DMS79 (cell line): ENCODE data around the gene OSTN.
"Not testable (repeated sequence)": the region's sequence is repeated elsewhere in the genome, so short reads cannot be mapped to it uniquely, and the experiment has no call there.

ENCODE experiments used
- DNase-seq: peaks from one replicate; lab custom pipeline; 2025; lab: John Stamatoyannopoulos, UW

OSTN gene

GRCh38 chr3:191268737-191269136, 69.7 kb downstream of the OSTN start:
- no peak for DNase-seq

- no peak for DNase-seq
Measured at GRCh38 chr3:191269289-191270085, 70.4 kb downstream of the OSTN start.

GRCh38 chr3:191275244-191275643, 76.2 kb downstream of the OSTN start:
- not testable (repeated sequence) for DNase-seq

- no peak for DNase-seq
Measured at GRCh38 chr3:191275751-191276150, 76.7 kb downstream of the OSTN start.

- DNase-seq: no peak
Measured at GRCh38 chr3:191280111-191280510, 81.1 kb downstream of the OSTN start.

- DNase-seq: no peak
Measured at GRCh38 chr3:191280882-191281281, 81.8 kb downstream of the OSTN start.

- no peak for DNase-seq
Measured at GRCh38 chr3:191282251-191283185, 83.5 kb downstream of the OSTN start.

GRCh38 chr3:191283400-191283799, 84.4 kb downstream of the OSTN start:
- no peak for DNase-seq

GRCh38 chr3:191290311-191291025, 91.4 kb downstream of the OSTN start:
- DNase-seq: no peak

- DNase-seq: no peak
Measured at GRCh38 chr3:191292243-191293015, 93.4 kb downstream of the OSTN start.

GRCh38 chr3:191294291-191294690, 95.2 kb downstream of the OSTN start:
- no peak for DNase-seq

GRCh38 chr3:191296041-191296541, 97.0 kb downstream of the OSTN start:
- no peak for DNase-seq

GRCh38 chr3:191298846-191299245, 99.8 kb downstream of the OSTN start:
- DNase-seq: no peak

GRCh38 chr3:191300422-191300821, 101.4 kb downstream of the OSTN start:
- DNase-seq: no peak

GRCh38 chr3:191301017-191301416, 102.0 kb downstream of the OSTN start:
- no peak for DNase-seq

- no peak for DNase-seq
Measured at GRCh38 chr3:191301782-191302411, 102.9 kb downstream of the OSTN start.

- DNase-seq: no peak
Measured at GRCh38 chr3:191302451-191302850, 103.4 kb downstream of the OSTN start.

GRCh38 chr3:191303596-191303995, 104.6 kb downstream of the OSTN start:
- no peak for DNase-seq

- DNase-seq: no peak
Measured at GRCh38 chr3:191306428-191306827, 107.4 kb downstream of the OSTN start.

- no peak for DNase-seq
Measured at GRCh38 chr3:191307341-191307740, 108.3 kb downstream of the OSTN start.

GRCh38 chr3:191313296-191313695, 114.3 kb downstream of the OSTN start:
- no peak for DNase-seq
